IPS-NIHi11 (cell line): ENCODE measurements around the gene SEMA4G.

Experiments
- DNase-seq: peaks from one replicate; pipeline ENCODE4 v3.0.0; 2012; ENCODE audit warnings: mixed read lengths, low spot score

The SEMA4G gene

DNA sequence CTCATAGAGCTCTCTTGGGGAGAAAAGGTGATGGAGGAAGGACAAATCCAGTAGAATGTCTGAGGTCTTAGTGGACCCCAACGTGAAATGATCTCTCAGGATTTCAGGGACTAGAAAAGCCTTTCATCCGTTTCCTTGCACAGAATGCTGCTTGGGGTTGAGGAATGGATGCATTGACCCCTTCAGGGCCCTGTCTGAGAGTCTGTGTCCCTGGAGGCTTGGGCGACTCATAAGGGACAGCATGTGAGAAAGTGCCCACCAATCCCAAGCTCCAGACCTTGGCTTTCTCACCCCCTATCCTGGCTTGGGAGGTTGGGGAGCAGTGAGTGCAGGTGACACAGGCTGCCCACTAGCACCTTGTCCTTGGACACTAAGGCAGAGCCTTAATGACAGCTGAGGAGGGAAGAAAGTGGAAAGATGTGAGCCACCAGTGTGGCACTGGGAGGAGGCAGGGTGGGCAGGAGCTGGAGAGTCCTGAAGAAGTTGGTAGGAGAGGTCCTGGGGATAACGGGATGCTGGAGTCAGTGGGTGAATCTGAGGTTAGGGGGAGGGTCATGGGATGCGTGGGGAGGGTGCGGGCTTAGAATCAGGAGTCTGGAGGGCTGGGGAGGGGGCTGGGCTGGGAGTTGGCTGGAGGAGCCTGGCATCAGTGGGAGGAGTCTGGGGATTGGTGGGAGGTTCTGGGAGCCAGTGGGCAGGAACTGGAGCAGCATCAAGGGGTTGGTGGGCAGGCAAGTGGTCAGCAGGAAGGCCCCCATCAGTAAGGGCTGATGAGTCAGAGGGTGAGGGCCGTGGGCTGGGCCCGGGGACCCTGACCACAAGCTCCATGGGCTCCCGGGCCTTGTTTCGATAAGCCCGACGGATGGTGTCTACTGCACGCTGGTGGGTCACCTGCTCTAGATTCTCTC, 38.9 kb downstream of the SEMA4G start:
- DNase-seq, result no peak

GRCh38 chr10:101008823-101009423, 39.6 kb downstream of the SEMA4G start:
- no peak for DNase-seq

DNA sequence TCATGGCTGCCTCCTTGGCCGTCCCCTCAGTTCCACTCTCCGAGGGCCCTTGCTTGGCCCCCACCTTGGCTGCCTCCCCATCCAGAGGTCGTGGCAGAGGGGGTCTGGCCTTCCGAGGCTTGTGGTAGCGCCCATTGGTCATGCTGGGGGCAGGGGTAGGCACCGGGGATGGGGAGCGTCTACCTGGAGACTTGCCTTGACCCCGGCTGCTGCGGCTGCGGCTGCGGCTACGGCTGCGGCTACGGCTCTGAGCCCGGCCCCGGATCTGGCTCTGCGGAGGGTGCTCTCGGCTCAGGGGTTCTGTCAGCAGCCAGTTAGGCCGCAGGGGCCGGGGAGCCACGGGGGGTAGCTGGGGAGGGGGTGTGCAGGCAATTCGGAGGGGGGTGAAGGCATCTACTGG, 41.0 kb downstream of the SEMA4G start:
- DNase-seq, result no peak

DNA sequence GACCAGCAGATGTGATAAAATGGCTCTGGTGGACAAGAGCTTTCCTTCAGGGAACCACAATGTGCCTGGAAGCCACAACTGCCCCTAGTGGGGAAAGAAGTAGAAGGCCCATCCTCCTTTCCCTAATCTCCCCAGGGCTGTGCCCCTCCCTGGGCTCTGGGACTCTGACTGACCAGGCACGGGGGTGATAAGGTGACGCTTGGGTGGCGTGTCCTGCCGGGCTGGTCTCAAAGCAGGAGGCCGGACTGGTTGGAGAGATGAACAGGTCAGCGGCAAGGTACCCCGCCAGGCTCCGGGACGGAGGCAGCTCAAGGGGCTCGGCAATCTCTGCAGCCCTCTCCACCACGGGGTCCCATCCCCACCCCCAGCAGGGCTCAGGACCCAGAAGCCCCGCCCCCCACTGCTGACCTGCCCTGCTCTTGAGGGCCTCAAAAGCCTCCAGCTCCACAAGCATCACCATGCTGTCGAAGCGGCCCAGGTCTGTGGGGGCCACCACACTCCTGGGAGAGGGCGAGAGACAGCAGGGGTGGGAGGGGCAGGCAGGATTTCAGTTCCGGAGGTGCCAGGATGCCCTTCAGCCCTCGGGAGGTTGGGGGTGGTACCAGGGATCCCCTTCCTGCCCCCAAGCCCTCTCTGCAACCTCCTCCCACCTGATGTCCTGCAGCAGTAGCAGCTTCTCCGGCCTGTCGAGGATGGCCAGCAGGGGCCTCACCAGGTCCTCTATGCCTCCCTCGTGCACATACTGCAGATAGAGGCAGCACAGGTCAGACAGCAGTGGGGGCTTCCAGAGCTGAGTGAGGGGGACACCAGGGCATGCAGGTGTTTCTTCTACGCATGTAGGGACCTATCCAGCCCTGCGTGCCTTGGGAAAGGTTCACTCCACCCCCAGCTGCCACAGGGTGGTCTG, 42.5 kb downstream of the SEMA4G start:
- peak; percentile 58 for DNase-seq

GRCh38 chr10:101012525-101013364, 43.4 kb downstream of the SEMA4G start:
- DNase-seq, result peak; percentile 79

GRCh38 chr10:101013365-101013825, 44.1 kb downstream of the SEMA4G start:
- DNase-seq, result no peak

DNA sequence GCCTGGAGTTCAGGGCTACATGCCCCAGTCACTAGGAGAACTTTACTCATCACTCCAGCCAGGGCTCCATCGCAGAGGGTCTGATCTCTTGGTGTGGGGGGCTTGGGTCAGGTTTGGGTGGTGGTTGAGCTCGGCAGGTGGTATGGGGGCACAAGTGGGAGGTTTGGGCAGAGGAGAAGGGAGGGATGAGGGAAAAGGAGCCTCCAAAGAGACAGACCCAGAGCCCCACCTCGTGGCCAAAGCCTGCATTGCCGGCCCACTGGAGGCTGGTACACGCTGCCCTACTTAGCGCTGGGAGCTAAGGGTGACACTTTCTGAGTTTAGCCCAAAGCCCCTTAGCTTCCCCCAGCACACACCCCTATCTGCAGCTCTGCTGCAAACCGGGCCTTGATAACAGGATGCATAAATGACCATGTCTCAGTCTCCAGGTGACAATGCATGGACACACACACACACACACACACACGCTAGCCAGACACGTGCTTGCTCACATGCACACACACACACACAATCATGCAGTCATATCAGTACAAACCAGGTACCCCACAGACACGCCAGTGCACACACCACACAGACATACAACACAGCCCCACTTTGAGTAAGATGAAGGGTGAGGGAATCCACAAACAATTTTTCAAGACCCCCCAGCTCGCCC, 45.1 kb downstream of the SEMA4G start:
- DNase-seq, result peak; percentile 80

- no peak for DNase-seq
These were observed 45.8 kb downstream of the SEMA4G start for GRCh38 chr10:101014966-101015581.

- no peak for DNase-seq
These were observed 46.3 kb downstream of the SEMA4G start for GRCh38 chr10:101015582-101015973.

- DNase-seq, result no peak
These were observed 47.5 kb downstream of the SEMA4G start for GRCh38 chr10:101016814-101017213.

GRCh38 chr10:101018118-101018599, 48.9 kb downstream of the SEMA4G start:
- peak; percentile 50 for DNase-seq

GRCh38 chr10:101018600-101019439, 49.5 kb downstream of the SEMA4G start:
- DNase-seq, result peak; percentile 95
